Measurements from ENCODE around the gene KLK4.

Gene KLK4

DNA sequence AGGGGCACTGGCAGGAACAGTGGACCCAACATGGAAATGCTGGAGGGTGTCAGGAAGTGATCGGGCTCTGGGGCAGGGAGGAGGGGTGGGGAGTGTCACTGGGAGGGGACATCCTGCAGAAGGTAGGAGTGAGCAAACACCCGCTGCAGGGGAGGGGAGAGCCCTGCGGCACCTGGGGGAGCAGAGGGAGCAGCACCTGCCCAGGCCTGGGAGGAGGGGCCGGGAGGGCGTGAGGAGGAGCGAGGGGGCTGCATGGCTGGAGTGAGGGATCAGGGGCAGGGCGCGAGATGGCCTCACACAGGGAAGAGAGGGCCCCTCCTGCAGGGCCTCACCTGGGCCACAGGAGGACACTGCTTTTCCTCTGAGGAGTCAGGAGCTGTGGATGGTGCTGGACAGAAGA is 33.9 kb downstream of the KLK4 start:
- no peak for DNase-seq

GRCh38 chr19:50876456-50876855 is 34.7 kb downstream of the KLK4 start:
- DNase-seq = no peak

- peak; percentile 3 for DNase-seq
Measured at GRCh38 chr19:50875795-50876422, 35.3 kb downstream of the KLK4 start.

GRCh38 chr19:50874211-50874610 is 37.0 kb downstream of the KLK4 start:
- DNase-seq = no peak

- no peak for DNase-seq
Measured at GRCh38 chr19:50873056-50873455, 38.1 kb downstream of the KLK4 start, which contains the start of gene KLK2. Gene KLK2 (plus strand): TSS chr19:50873439. CDS start chr19:50873474, 35 bp downstream.

DNA sequence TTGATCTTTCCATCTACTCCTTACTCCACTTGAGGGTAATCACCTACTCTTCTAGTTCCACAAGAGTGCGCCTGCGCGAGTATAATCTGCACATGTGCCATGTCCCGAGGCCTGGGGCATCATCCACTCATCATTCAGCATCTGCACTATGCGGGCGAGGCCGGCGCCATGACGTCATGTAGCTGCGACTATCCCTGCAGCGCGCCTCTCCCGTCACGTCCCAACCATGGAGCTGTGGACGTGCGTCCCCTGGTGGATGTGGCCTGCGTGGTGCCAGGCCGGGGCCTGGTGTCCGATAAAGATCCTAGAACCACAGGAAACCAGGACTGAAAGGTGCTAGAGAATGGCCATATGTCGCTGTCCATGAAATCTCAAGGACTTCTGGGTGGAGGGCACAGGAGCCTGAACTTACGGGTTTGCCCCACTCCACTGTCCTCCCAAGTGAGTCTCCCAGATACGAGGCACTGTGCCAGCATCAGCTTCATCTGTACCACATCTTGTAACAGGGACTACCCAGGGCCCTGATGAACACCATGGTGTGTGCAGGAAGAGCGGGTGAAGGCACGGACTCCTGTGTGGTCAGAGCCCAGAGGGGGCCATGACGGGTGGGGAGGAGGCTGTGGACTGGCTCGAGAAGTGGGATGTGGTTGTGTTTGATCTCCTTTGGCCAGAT is 40.6 kb downstream of the KLK4 start:
- peak; percentile 3 for DNase-seq

- DNase-seq = no peak
Measured at GRCh38 chr19:50869479-50869878, 41.7 kb downstream of the KLK4 start.

DNA sequence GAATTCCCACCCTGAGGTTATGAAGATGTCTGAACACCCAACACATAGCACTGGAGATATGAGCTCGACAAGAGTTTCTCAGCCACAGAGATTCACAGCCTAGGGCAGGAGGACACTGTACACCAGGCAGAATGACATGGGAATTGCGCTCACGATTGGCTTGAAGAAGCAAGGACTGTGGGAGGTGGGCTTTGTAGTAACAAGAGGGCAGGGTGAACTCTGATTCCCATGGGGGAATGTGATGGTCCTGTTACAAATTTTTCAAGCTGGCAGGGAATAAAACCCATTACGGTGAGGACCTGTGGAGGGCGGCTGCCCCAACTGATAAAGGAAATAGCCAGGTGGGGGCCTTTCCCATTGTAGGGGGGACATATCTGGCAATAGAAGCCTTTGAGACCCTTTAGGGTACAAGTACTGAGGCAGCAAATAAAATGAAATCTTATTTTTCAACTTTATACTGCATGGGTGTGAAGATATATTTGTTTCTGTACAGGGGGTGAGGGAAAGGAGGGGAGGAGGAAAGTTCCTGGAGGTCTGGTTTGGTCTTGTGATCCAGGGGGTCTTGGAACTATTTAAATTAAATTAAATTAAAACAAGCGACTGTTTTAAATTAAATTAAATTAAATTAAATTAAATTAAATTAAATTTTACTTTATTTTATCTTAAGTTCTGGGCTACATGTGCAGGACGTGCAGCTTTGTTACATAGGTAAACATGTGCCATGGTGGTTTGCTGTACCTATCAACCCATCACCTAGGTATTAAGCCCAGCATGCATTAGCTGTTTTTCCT is 49.5 kb downstream of the KLK4 start:
- DNase-seq = no peak

DNA sequence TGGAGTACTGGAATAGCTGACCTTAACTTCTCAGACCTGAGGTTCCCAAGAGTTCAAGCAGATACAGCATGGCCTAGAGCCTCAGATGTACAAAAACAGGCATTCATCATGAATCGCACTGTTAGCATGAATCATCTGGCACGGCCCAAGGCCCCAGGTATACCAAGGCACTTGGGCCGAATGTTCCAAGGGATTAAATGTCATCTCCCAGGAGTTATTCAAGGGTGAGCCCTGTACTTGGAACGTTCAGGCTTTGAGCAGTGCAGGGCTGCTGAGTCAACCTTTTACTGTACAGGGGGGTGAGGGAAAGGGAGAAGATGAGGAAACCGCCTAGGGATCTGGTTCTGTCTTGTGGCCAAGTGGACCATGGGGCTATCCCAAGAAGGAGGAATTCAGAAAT is 50.2 kb downstream of the KLK4 start:
- DNase-seq = no peak

GRCh38 chr19:50859849-50860248 is 51.3 kb downstream of the KLK4 start:
- no peak for DNase-seq

GRCh38 chr19:50858886-50859285 is 52.3 kb downstream of the KLK4 start:
- DNase-seq = no peak

GRCh38 chr19:50857366-50857765 is 53.8 kb downstream of the KLK4 start:
- no peak for DNase-seq

All from suppressor macrophage treated with lipopolysaccharide for 4 hours (primary cell).